SK-N-SH (cell line): ENCODE data around the gene HNF1A.

ENCODE experiments used
- CHD2 ChIP-seq: fragments of 150-350 bp; IDR thresholded peaks from 2 replicates; pipeline ENCODE4 v1.6.1; 2018; ENCODE audit warnings: low read length; ENCODE audit not compliant: partially characterized antibody
- CTCF ChIP-seq: fragments of 200-600 bp; sonication (generic); IDR thresholded peaks from 2 replicates; pipeline ENCODE4 v1.6.1; 2017; ENCODE audit warnings: antibody characterized with exemption, mild to moderate bottlenecking, moderate library complexity

DNA sequence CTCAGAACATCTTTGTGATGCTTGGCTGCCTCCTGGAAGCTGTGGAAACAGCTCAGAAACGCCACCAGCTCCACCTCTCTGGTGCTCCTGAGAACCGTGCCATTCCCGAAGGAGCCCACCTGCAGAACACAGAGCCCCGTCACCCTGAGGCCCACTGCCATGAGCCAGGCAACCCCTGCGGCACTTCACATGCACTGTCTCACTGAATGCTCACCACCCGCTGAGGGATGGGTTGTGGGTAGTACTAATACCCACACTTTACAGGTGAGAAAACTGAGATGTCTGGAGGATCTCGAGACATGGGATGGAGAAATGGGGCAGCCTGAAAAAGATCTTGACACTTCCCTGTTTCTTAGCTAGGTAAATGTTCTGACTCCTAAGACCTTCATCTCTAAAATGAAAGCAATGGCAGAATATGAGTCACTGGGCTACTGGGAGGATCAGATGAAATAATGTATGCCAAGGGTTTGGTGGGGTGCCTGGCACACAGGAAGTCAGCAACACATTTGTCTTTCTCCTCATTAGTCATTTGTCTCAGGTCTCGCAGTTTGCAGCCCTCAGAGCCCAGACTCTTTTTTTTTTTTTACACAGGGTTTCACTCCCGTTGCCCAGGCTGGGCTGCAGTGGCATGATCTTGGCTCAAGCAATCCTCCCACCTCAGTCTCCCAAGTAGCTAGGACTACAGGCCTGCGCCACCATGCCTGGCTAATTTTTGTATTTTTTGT lies 55.4 kb downstream of the HNF1A start:
- TF ChIP-seq CTCF (no peak), CHD2 (no peak)
